Esophagus squamous epithelium (tissue), 5 donors: ENCODE measurements around the gene HES5. TPM values are rescaled to one million over a fixed set of nuclear protein-coding genes. Genes with fewer than 3 reads are reported as not detected.
"Not testable (repeated sequence)": the region's sequence is repeated elsewhere in the genome, so short reads cannot be mapped to it uniquely, and the experiment has no call there.

ENCODE experiments used
- DNase-seq: peaks from one replicate; lab custom pipeline; 2025; lab: John Stamatoyannopoulos, UW
- H3K27ac ChIP-seq, 4 donors: fragments of 200-600 bp; sonication (generic); one replicate each; pipeline ENCODE4 v1.5.1; 2016 to 2019; ENCODE audit warnings: mild to moderate bottlenecking in 1 of 4
- H3K27me3 ChIP-seq, 4 donors: fragments of 200-600 bp; sonication (generic); 1 replicate in 3 of 4; 2 replicates in 1 of 4; pipeline versions ENCODE4 v1.5.1 to v1.6.0; 2017 to 2021; ENCODE audit warnings: antibody characterized with exemption in 1 of 4
- H3K36me3 ChIP-seq, 3 donors: fragments of 200-600 bp; sonication (generic); one replicate each; pipeline ENCODE4 v1.5.1; 2016 to 2019
- H3K4me1 ChIP-seq, 3 donors: fragments of 200-600 bp; sonication (generic); one replicate each; pipeline ENCODE4 v1.5.1; 2017 to 2019
- H3K4me3 ChIP-seq, 4 donors: fragments of 200-600 bp; sonication (generic); 1 replicate in 3 of 4; 2 replicates in 1 of 4; pipeline ENCODE4 v1.5.1; 2016 to 2019; ENCODE audit warnings: mild to moderate bottlenecking in 2 of 4, moderate library complexity in 1 of 4
- H3K9me3 ChIP-seq, 3 donors: fragments of 200-600 bp; sonication (generic); one replicate each; pipeline ENCODE4 v1.5.1; 2016 to 2019
- POLR2A ChIP-seq, 4 donors: fragments of 450-650 bp; IDR thresholded peaks; one replicate each; pipeline ENCODE4 v1.6.1; 2017; ENCODE audit warnings: antibody characterized with exemption in 4 of 4, mild to moderate bottlenecking in 4 of 4, moderate library complexity in 3 of 4
- WGBS, 2 donors: methylation state at CpG; one replicate each; pipeline ENCODE4 v1.1.5; 2018; 5-methylcytosine and 5-hydroxymethylcytosine counted together
- intact Hi-C: fragments of 100-400 bp; cut with DNase I; formaldehyde crosslinking; loops from one replicate; pipeline ENCODE4 v1.15.0; 2022
- total RNA-seq, 4 donors: library from RNA; depleted of rRNA; stranded (reverse); fragments of >200 nt; gene quantifications; one replicate each; pipeline ENCODE4 v1.1.0, GENCODE V29; 2016
- TF ChIP-seq, protein P1 (sequence below), 6 experiments: fragments of 450-650 bp in 4 of 6; fragments of 200-600 bp in 2 of 6; sonication (generic) in 2 of 6; IDR thresholded peaks; one replicate each; pipeline ENCODE4 v1.5.1; 2016 to 2019; ENCODE audit warnings: antibody characterized with exemption in 6 of 6, mild to moderate bottlenecking in 4 of 6, moderate library complexity in 4 of 6
- donor health status: DM: yes; HTN: yes; CAD: no.

Gene HES5
- total RNA-seq, 4 donors from 2014 or later, result 0.35 to 0.76 (median 0.70) TPM; not detected in 1

DNA sequence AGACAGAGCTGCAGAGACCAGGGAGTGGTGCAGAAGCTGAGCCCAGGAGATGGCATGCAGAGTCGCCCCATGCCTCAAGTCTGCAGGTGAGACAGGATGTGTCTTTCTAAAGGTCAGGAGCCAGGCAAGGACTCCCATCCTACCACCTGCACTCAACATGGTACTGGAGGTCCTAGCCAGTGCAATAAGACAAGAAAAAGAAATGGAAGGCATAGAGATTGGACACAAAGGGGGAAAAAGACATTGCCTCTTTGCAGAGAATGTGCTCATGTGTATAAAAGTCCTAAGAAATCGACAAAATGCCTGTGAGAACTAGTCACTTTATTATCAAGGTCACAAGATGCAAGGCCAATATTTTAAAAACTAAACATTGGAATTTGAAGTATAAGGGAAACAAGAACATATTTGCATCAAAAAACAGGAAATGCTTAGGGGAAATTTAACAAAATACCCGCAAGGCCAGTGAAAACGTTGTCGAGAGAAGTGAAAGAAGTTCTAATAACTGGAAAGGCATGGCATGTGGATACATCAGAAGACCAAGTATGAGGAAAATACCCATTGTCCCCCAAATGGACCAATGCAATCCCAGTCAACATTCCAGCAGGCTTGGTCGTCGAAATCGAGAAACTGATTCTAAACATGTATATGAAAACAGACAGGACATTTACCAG, 43.3 kb upstream of the HES5 start:
- Histone ChIP-seq H3K36me3 (no peaks in the 10 kb centered on the region), H3K4me1 (peaks cover 16 to 26% (median 21%) of the 10 kb centered on the region in 3 donors), H3K27ac (no peak overlapping the region), H3K27me3 (peaks cover 0 to 58% (median 0%) of the 10 kb centered on the region in 4 donors), H3K4me3 (no peak overlapping the region), H3K9me3 (peaks cover 0 to 6% (median 0%) of the 10 kb centered on the region in 3 donors)
- intact Hi-C loops, result no loop called here
- 74 to 88% methylated on average over 8 of the region's 8 CpGs for WGBS, 2 donors
- DNase-seq, result no peak
- TF ChIP-seq POLR2A (IDR thresholded peaks at IDR 0.05), result no peak
- TF ChIP-seq, protein P1, sequence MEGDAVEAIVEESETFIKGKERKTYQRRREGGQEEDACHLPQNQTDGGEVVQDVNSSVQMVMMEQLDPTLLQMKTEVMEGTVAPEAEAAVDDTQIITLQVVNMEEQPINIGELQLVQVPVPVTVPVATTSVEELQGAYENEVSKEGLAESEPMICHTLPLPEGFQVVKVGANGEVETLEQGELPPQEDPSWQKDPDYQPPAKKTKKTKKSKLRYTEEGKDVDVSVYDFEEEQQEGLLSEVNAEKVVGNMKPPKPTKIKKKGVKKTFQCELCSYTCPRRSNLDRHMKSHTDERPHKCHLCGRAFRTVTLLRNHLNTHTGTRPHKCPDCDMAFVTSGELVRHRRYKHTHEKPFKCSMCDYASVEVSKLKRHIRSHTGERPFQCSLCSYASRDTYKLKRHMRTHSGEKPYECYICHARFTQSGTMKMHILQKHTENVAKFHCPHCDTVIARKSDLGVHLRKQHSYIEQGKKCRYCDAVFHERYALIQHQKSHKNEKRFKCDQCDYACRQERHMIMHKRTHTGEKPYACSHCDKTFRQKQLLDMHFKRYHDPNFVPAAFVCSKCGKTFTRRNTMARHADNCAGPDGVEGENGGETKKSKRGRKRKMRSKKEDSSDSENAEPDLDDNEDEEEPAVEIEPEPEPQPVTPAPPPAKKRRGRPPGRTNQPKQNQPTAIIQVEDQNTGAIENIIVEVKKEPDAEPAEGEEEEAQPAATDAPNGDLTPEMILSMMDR (IDR thresholded peaks at IDR 0.05), result no peak

DNA sequence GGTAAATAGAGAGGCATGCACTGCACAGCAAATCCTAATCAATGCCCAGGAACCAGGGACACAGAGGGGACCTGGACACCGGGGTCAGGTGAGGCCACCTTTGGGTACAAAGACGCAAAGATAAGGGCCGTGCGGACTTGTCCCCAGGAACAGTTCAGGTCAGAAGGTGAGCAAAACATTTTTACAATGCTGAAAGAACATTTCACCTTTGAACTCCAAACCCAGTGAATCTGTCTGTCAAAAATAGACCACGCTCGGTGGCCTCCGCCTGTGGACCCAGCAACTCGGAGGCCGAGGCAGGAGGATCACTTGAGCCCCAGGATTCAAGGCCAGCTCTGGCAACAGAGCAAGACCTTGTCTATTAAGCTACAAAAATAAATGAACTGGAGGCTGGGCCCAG, 41.3 kb upstream of the HES5 start:
- no peaks in the 10 kb centered on the region for H3K36me3 ChIP-seq
- 82 to 89% methylated on average over 5 to 9 of the region's 9 CpGs for WGBS, 2 donors
- intact Hi-C loops, result no loop called here

DNA sequence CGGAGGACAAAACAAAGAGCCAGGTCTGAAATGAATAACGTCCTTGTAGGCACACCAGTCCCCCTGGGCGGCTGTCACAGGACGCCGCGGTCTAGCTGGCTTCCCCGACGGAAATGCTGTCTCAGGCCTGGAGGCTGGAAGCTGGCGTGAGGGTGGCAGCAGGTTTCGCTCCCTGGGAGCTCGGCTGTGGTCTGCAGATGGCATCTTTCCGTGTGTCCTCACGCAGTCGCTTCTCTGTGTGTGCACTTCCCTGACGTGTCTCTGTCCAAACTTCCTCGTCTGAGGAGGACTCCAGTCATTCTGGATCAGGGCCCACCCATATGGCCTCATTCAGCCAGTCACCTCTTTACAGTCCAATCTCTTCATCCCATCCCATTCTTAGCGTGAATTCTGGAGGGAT, 40.3 kb upstream of the HES5 start:
- H3K4me3 ChIP-seq, result no peak overlapping the region
- no peak for DNase-seq
- H3K4me1 ChIP-seq, result no peaks in the 10 kb centered on the region
- 78 to 82% methylated on average over 15 to 16 of the region's 17 CpGs for WGBS, 2 donors
- peaks cover 0 to 62% (median 0%) of the 10 kb centered on the region in 4 donors for H3K27me3 ChIP-seq
- H3K27ac ChIP-seq, result no peak overlapping the region
- H3K9me3 ChIP-seq, result peaks cover 0 to 6% (median 0%) of the 10 kb centered on the region in 3 donors
- TF ChIP-seq, protein P1 (IDR thresholded peaks at IDR 0.05), result no peak
- TF ChIP-seq POLR2A (IDR thresholded peaks at IDR 0.05), result no peak
- H3K36me3 ChIP-seq, result no peaks in the 10 kb centered on the region
- intact Hi-C loops, result no loop called here

More for the DNA sequence above, 41.3 kb upstream of the HES5 start:
- no peak overlapping the region for H3K4me3 ChIP-seq
- no peak overlapping the region for H3K27ac ChIP-seq
- peaks cover 0 to 6% (median 0%) of the 10 kb centered on the region in 3 donors for H3K9me3 ChIP-seq
- DNase-seq, result no peak
- TF ChIP-seq, protein P1 (IDR thresholded peaks at IDR 0.05), result no peak
- no peak for TF ChIP-seq POLR2A (IDR thresholded peaks at IDR 0.05)
- peaks cover 7 to 9% (median 8%) of the 10 kb centered on the region in 3 donors for H3K4me1 ChIP-seq
- peaks cover 0 to 64% (median 0%) of the 10 kb centered on the region in 4 donors for H3K27me3 ChIP-seq

DNA sequence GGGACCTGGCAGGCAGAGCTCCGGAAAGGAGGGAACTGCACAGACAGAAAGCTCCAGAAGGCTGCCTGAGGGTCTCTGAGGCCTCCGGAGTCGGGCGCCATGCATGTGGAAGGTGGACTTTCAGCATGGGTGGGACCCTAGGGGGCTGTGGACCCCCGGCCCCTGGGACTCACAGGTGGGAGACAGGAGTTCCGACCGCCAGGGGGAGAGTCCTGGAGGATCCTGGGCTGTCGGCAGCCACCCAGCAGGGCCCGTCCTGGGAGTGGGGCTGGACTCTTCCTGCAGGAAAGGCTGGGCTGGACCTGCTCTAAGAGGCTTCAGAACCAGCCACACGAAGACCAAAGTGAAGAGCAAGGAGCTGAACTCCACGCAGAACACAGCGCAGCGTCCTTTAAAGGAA, 39.6 kb upstream of the HES5 start:
- DNase-seq, result not testable (repeated sequence)

GRCh38 chr1:2569060-2569459, 39.0 kb upstream of the HES5 start:
- intact Hi-C loops, result no loop called here
- peaks cover 0 to 6% (median 0%) of the 10 kb centered on the region in 3 donors for H3K9me3 ChIP-seq

More for the DNA sequence above, 39.6 kb upstream of the HES5 start:
- H3K27ac ChIP-seq, H3K4me1 ChIP-seq, H3K9me3 ChIP-seq, H3K36me3 ChIP-seq, intact Hi-C loops, H3K4me3 ChIP-seq: not testable (repeated sequence)
- peaks cover 0 to 59% (median 0%) of the 10 kb centered on the region in 4 donors for H3K27me3 ChIP-seq
- 80 to 86% methylated on average over 3 to 5 of the region's 13 CpGs for WGBS, 2 donors

GRCh38 chr1:2568187-2568816, 38.2 kb upstream of the HES5 start:
- H3K27me3 ChIP-seq, result peaks cover 0 to 50% (median 0%) of the 10 kb centered on the region in 4 donors
- H3K4me3 ChIP-seq, intact Hi-C loops, DNase-seq, H3K4me1 ChIP-seq, H3K27ac ChIP-seq, H3K36me3 ChIP-seq, H3K9me3 ChIP-seq: not testable (repeated sequence)
- 20 to 64% methylated on average over 1 to 5 of the region's 17 CpGs for WGBS, 2 donors

More at GRCh38 chr1:2569060-2569459, 39.0 kb upstream of the HES5 start:
- TF ChIP-seq, protein P1 (IDR thresholded peaks at IDR 0.05), result no peak
- TF ChIP-seq POLR2A (IDR thresholded peaks at IDR 0.05), result no peak
- H3K27me3 ChIP-seq, result peaks cover 0 to 57% (median 0%) of the 10 kb centered on the region in 4 donors
- DNase-seq, result no peak
- H3K27ac ChIP-seq, result no peak overlapping the region
- no peaks in the 10 kb centered on the region for H3K36me3 ChIP-seq
- H3K4me3 ChIP-seq, result no peak overlapping the region
- H3K4me1 ChIP-seq, result no peaks in the 10 kb centered on the region
- WGBS, 2 donors, result 86% methylated on average over 7 of the region's 17 CpGs; no CpG with 5 or more reads in 1 of the 2 donors
